K562 (cell line): ENCODE data around the gene RPS17. TPM values are rescaled to one million over a fixed set of nuclear protein-coding genes. Genes with fewer than 3 reads are reported as not detected.

Experiments used
- ATAC-seq: fragments of 200-7000 bp; cut with Tn5 transposase; 3 replicates; pipeline ENCODE4 v1.9.1; 2020; ENCODE audit warnings: moderate library complexity
- BruUV-seq: library from RNA; stranded (reverse); fragments of 400-500 nt; replicated peaks from 2 replicates; lab custom pipeline; 2021; lab: Mats Ljungman, UMichigan
- CTCF ChIA-PET: fragments of 300-600 bp; formaldehyde crosslinking; extraction: SDS; loops from one replicate; lab custom pipeline; 2021; ENCODE audit warnings: low intra/inter-chr PET ratio; lab: Yijun Ruan, JAX
- POLR2A ChIA-PET: fragments of 300-600, 350-650 bp; sonication (Branson Sonifier 250); formaldehyde crosslinking; extraction: SDS; loops from one replicate; lab custom pipeline; 2021; ENCODE audit warnings: antibody characterized with exemption, inconsistent platforms; lab: Yijun Ruan, JAX
- DNase-seq, 4 experiments: peaks; one replicate each; pipeline versions ENCODE4 v3.0.0 to v3.0.0-alpha.2; 2011 to 2018; ENCODE audit warnings: low spot score in 3 of 4, mixed read lengths in 3 of 4; ENCODE audit errors: extremely low read depth in 1 of 4
- FAIRE-seq: peaks from 2 replicates; lab custom pipeline; 2011; peaks lifted over from hg19 to GRCh38; lab: Jason Lieb, UNC
- H2AFZ ChIP-seq: 2 replicates; pipeline ENCODE4 v1.6.0; 2011; ENCODE audit warnings: low read depth, low read length, control low read depth, inconsistent platforms
- H3K27ac ChIP-seq: fragments of 200-600 bp; 3 replicates; pipeline ENCODE4 v1.8.0; 2011; ENCODE audit warnings: low read depth, mild to moderate bottlenecking, control low read depth, inconsistent platforms, low read length, moderate library complexity, mixed read lengths; ENCODE audit errors: extremely low read depth
- H3K27me3 ChIP-seq, 2 experiments: fragments of 300-600 bp in 1 of 2; 2 replicates in 1 of 2; 3 replicates in 1 of 2; pipeline versions ENCODE4 v1.6.0 to v1.8.0; 2011; ENCODE audit warnings: inconsistent platforms in 2 of 2, low read length in 2 of 2, mild to moderate bottlenecking in 1 of 2, mixed read lengths in 1 of 2, moderate library complexity in 1 of 2; ENCODE audit not compliant: control insufficient read depth in 2 of 2, insufficient read depth in 2 of 2
- H3K36me3 ChIP-seq: fragments of 300-600 bp; 3 replicates; pipeline ENCODE4 v1.8.0; 2011; ENCODE audit warnings: mild to moderate bottlenecking, low read length, inconsistent platforms; ENCODE audit not compliant: control insufficient read depth, insufficient read depth
- H3K4me1 ChIP-seq, 2 experiments: fragments of 200-600 bp in 1 of 2; replicated peaks in 1 of 2; 2 replicates in 1 of 2; 3 replicates in 1 of 2; pipeline versions ENCODE4 v1.5.1 to v1.8.0; 2011; ENCODE audit warnings: inconsistent platforms in 2 of 2, low read length in 2 of 2, mild to moderate bottlenecking in 1 of 2, mixed read lengths in 1 of 2, moderate library complexity in 1 of 2; ENCODE audit not compliant: control insufficient read depth in 2 of 2, insufficient read depth in 2 of 2
- H3K4me2 ChIP-seq: 2 replicates; pipeline ENCODE4 v1.6.1; 2011; ENCODE audit warnings: low read length, control low read depth, inconsistent platforms, mixed read lengths; ENCODE audit not compliant: insufficient read depth
- H3K4me3 ChIP-seq: fragments of 200-600 bp; sonication (generic), shearing (Covaris generic); 2 replicates; pipeline ENCODE4 v1.5.1; 2016; ENCODE audit warnings: control low read depth, inconsistent platforms
- H3K79me2 ChIP-seq: fragments of 200-600 bp; 3 replicates; pipeline ENCODE4 v1.8.0; 2011; ENCODE audit warnings: low read length, inconsistent platforms; ENCODE audit not compliant: control insufficient read depth, insufficient read depth
- H3K9ac ChIP-seq, 2 experiments: 2 replicates each; pipeline versions ENCODE4 v1.6.0 to v1.6.1; 2011; ENCODE audit warnings: low read depth in 2 of 2, low read length in 2 of 2, control low read depth in 1 of 2, inconsistent platforms in 1 of 2, mild to moderate bottlenecking in 1 of 2, mixed read lengths in 1 of 2; ENCODE audit not compliant: insufficient read depth in 1 of 2
- H3K9me1 ChIP-seq: one replicate; pipeline ENCODE4 v1.6.0; 2011; ENCODE audit warnings: inconsistent platforms, mild to moderate bottlenecking, low read length, moderate library complexity; ENCODE audit not compliant: control insufficient read depth, insufficient read depth
- H3K9me3 ChIP-seq: replicated peaks from 2 replicates; pipeline ENCODE4 v1.5.1; 2011; ENCODE audit warnings: low read depth, low read length, inconsistent platforms; ENCODE audit not compliant: control insufficient read depth, insufficient read depth
- H4K20me1 ChIP-seq: replicated peaks from 2 replicates; pipeline ENCODE4 v1.6.1; 2011; ENCODE audit warnings: low read length, inconsistent platforms, mixed read lengths; ENCODE audit not compliant: control insufficient read depth, insufficient read depth
- SP2 ChIP-seq: IDR thresholded peaks from 2 replicates; pipeline ENCODE4 v1.6.1; 2011; ENCODE audit warnings: mild to moderate bottlenecking, low read depth, low read length, moderate library complexity; ENCODE audit not compliant: poor library complexity, severe bottlenecking; ENCODE audit errors: extremely low read depth
- TAF1 ChIP-seq: IDR thresholded peaks from 2 replicates; pipeline ENCODE4 v1.6.1; 2011; ENCODE audit warnings: mild to moderate bottlenecking, low read length, moderate library complexity; ENCODE audit not compliant: insufficient read depth, control insufficient read depth, severe bottlenecking; ENCODE audit errors: extremely low read depth
- ZNF212 ChIP-seq: fragments of 450-650 bp; formaldehyde crosslinking; IDR thresholded peaks from 2 replicates; pipeline ENCODE4 v1.4.0; 2020; ENCODE audit warnings: mild to moderate bottlenecking
- ZNF23 ChIP-seq: fragments of 250-450 bp; sonication (Bioruptor Pico); IDR thresholded peaks from 2 replicates; pipeline ENCODE4 v1.4.0; 2020; ENCODE audit warnings: mild to moderate bottlenecking
- WGBS: fragments of 100-300 bp; shearing (Covaris generic); methylation state at CpG from one replicate; pipeline ENCODE4 v1.1.6; 2016; ENCODE audit warnings: low coverage, mixed read lengths; ENCODE audit not compliant: insufficient coverage; ENCODE audit errors: missing lambda C conversion rate; 5-methylcytosine and 5-hydroxymethylcytosine counted together
- in situ Hi-C: fragments of 300-500 bp; cut with MboI; formaldehyde crosslinking; loops from 4 replicates; pipeline ENCODE4 v1.15.0; 2018; ENCODE audit warnings: inconsistent platforms, mixed read lengths
- intact Hi-C: fragments of 100-400 bp; cut with micrococcal nuclease; formaldehyde crosslinking; loops from 2 replicates; pipeline ENCODE4 v1.14.2; 2022
- polyA plus RNA-seq, 8 experiments: library from polyadenylated mRNA; depleted of rRNA in 4 of 8; stranded (reverse) in 5 of 8; unstranded in 3 of 8; fragments of >200 nt; fragmentation: Nextera tagmentation in 2 of 8; fragmentation: Illumina TruSeq in 1 of 8; extraction: Ambion mirVana in 2 of 8; extraction: Trizol in 1 of 8; gene quantifications; 2 replicates each; pipeline versions ENCODE4 v1.2.1 to v1.2.3, GENCODE V29; 2011 to 2014; ENCODE audit warnings: inconsistent platforms in 1 of 8, missing spikeins in 1 of 8
- total RNA-seq, 7 experiments: library from RNA; depleted of rRNA in 6 of 7; stranded (reverse); fragments of >200 nt in 6 of 7; fragmentation: Illumina TruSeq in 2 of 7; extraction: Trizol in 2 of 7; gene quantifications; 2 replicates each; pipeline versions ENCODE4 v1.2.1 to v1.2.3, GENCODE V29; 2011 to 2021; ENCODE audit warnings: low replicate concordance in 1 of 7
- TF ChIP-seq, protein P1 (sequence below): sonication (generic); formaldehyde crosslinking; IDR thresholded peaks from 2 replicates; pipeline ENCODE4 v1.8.1; 2023; ENCODE audit warnings: mild to moderate bottlenecking, missing genetic modification reagents
- TF ChIP-seq, protein P2 (sequence below), 2 experiments: fragments of 450-650 bp; formaldehyde crosslinking in 1 of 2; IDR thresholded peaks; 2 replicates each; pipeline versions ENCODE4 v1.4.0 to v1.6.1; 2014 to 2020; ENCODE audit warnings: mild to moderate bottlenecking in 2 of 2, borderline replicate concordance in 1 of 2, low read depth in 1 of 2
- TF ChIP-seq, protein P3 (sequence below): fragments of 450-650 bp; IDR thresholded peaks from 2 replicates; pipeline ENCODE4 v1.6.1; 2016; ENCODE audit warnings: antibody characterized with exemption
- TF ChIP-seq, protein P4 (sequence below): fragments of 250-450 bp; sonication (Bioruptor Pico); IDR thresholded peaks from 2 replicates; pipeline ENCODE4 v1.6.1; 2021; ENCODE audit warnings: mild to moderate bottlenecking

The RPS17 gene
- total and polyA plus RNA-seq, 9 of the 15 experiments (the other 6 are each of a cell fraction or from before 2014, with no cell fraction given), result 1,988 to 6,515 (median 5,229) TPM

DNA sequence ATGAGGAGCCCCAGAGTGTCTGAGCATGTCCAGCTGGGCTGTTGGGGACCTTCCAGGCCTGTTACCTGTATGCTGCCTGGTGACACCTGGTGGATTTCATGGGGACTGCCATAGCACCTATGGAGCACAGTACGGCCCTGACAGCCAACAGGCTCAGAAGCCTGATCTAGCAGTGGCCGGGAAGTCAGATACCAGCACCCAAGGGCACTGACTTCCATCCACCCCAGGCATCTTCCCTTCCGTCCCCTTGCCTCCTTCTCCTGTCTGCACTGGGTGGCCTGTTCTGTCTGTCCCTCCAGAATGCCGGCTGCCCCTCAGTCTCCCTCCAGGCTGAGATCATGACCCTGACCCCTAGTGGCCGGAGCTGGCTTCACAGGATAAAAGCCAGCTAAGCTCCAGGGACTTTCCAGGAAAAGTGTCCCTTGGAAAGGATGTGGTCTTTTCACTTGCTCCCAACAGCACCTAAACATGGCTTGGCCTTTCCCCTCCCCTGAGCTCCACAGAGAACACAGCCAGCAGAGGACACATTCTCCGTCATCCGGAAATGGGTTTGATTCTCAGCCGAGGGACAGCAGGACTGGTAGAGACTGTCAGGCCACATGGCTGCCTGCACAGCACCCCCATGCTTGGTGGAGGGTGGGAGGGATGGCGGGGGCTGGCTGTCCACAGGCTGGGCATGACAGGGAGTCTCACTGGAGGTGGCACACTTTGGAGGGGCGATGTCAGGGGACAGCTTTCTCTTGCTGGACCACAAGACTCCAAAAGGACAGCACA lies 9.5 kb downstream of the RPS17 start:
- ATAC-seq (peak; percentile 88), DNase-seq (peak; percentile 71 to 83 (median 76)), FAIRE-seq (peak; percentile 95)
- 8% methylated on average over 10 of the region's 10 CpGs for WGBS
- Histone ChIP-seq H3K9me1 (no peaks in the 10 kb centered on the region), H4K20me1 (peaks cover 2% of the 10 kb centered on the region; the same call in 1 of the 2 replicates), H3K79me2 (no peaks in the 10 kb centered on the region), H3K27ac (peak overlapping the region; percentile 30; the same call in 2 of the 3 replicates), H2AFZ (peak overlapping the region; percentile 100), H3K4me3 (0 out of 2 replicates have a peak overlapping the region, but pooled peaks have one; percentile 20), H3K9me3 (no peaks in the 10 kb centered on the region), H3K4me2 (peak overlapping the region; percentile 94), H3K36me3 (peaks cover 24% of the 10 kb centered on the region), H3K4me1 (peaks cover 9 to 20% of the 10 kb centered on the region in 2 experiments; a peak in 3 of 5 replicates), H3K9ac (peak overlapping the region; percentile 59 to 81), H3K27me3 (no peaks in the 10 kb centered on the region)
- intact Hi-C loops (no loop called here), in situ Hi-C loops (loop anchor here (5.0 kb wide), 1 partner anchor 472 kb away; no protein-coding TSS in a partner anchor)
- CTCF ChIA-PET, result interaction anchor here (0.6 kb wide), 1 partner anchor 54 kb away, joined by 4 read pairs; no protein-coding TSS in a partner anchor
- no TSS peak for BruUV-seq
- POLR2A ChIA-PET, result interaction anchor here (2.4 kb wide), 1 partner anchor 10 kb away, joined by 33 read pairs; the partner anchor contains the start of gene RPS17
- TF ChIP-seq, protein P1, sequence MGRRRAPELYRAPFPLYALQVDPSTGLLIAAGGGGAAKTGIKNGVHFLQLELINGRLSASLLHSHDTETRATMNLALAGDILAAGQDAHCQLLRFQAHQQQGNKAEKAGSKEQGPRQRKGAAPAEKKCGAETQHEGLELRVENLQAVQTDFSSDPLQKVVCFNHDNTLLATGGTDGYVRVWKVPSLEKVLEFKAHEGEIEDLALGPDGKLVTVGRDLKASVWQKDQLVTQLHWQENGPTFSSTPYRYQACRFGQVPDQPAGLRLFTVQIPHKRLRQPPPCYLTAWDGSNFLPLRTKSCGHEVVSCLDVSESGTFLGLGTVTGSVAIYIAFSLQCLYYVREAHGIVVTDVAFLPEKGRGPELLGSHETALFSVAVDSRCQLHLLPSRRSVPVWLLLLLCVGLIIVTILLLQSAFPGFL, result no peak
- TF ChIP-seq, protein P2, sequence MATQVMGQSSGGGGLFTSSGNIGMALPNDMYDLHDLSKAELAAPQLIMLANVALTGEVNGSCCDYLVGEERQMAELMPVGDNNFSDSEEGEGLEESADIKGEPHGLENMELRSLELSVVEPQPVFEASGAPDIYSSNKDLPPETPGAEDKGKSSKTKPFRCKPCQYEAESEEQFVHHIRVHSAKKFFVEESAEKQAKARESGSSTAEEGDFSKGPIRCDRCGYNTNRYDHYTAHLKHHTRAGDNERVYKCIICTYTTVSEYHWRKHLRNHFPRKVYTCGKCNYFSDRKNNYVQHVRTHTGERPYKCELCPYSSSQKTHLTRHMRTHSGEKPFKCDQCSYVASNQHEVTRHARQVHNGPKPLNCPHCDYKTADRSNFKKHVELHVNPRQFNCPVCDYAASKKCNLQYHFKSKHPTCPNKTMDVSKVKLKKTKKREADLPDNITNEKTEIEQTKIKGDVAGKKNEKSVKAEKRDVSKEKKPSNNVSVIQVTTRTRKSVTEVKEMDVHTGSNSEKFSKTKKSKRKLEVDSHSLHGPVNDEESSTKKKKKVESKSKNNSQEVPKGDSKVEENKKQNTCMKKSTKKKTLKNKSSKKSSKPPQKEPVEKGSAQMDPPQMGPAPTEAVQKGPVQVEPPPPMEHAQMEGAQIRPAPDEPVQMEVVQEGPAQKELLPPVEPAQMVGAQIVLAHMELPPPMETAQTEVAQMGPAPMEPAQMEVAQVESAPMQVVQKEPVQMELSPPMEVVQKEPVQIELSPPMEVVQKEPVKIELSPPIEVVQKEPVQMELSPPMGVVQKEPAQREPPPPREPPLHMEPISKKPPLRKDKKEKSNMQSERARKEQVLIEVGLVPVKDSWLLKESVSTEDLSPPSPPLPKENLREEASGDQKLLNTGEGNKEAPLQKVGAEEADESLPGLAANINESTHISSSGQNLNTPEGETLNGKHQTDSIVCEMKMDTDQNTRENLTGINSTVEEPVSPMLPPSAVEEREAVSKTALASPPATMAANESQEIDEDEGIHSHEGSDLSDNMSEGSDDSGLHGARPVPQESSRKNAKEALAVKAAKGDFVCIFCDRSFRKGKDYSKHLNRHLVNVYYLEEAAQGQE (IDR thresholded peaks at IDR 0.05; ENCODE audit: borderline replicate concordance), result peak; percentile 45; the same call in 1 of the 2 replicates
- TF ChIP-seq, protein P2 (CRISPR knock-in tag; IDR thresholded peaks at IDR 0.05; ENCODE audit: low read depth), result no peak
- TF ChIP-seq, protein P3, sequence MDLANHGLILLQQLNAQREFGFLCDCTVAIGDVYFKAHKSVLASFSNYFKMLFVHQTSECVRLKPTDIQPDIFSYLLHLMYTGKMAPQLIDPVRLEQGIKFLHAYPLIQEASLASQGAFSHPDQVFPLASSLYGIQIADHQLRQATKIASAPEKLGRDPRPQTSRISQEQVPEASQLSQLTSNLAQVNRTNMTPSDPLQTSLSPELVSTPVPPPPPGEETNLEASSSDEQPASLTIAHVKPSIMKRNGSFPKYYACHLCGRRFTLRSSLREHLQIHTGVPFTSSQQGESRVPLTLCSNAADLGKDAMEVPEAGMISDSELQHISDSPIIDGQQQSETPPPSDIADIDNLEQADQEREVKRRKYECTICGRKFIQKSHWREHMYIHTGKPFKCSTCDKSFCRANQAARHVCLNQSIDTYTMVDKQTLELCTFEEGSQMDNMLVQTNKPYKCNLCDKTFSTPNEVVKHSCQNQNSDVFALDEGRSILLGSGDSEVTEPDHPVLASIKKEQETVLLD, result no peak
- TF ChIP-seq, protein P4, sequence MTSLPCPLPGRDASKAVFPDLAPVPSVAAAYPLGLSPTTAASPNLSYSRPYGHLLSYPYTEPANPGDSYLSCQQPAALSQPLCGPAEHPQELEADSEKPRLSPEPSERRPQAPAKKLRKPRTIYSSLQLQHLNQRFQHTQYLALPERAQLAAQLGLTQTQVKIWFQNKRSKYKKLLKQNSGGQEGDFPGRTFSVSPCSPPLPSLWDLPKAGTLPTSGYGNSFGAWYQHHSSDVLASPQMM, result no peak
- TF ChIP-seq SP2 (no peak), ZNF212 (CRISPR knock-in tag) (no peak), TAF1 (no peak), ZNF23 (CRISPR knock-in tag) (no peak)
